Fibroblast of pulmonary artery (primary cell): ENCODE data around the gene ALKBH6.
A peak's percentile ranks its signal among the peaks of the same experiment; 100 is the strongest.

ENCODE experiments used
- DNase-seq: peaks from one replicate; pipeline ENCODE4 v3.0.0-alpha.2; 2010; ENCODE audit warnings: low read depth
- H3K4me3 ChIP-seq: replicated peaks from 2 replicates; pipeline ENCODE4 v1.5.1; 2011; ENCODE audit warnings: low read depth, mild to moderate bottlenecking, control low read depth, low read length, moderate library complexity
- TF ChIP-seq, protein P1 (sequence below): IDR thresholded peaks from 2 replicates; pipeline ENCODE4 v1.5.1; 2011; ENCODE audit warnings: mild to moderate bottlenecking, control low read depth, low read length, inconsistent platforms; ENCODE audit errors: missing control alignments

ALKBH6 gene

GRCh38 chr19:36054119-36054732 is 40.2 kb upstream of the ALKBH6 start, which contains the start of gene THAP8:
THAP8 (minus strand) TSS chr19:36054285; CDS start chr19:36054217, 68 bp downstream.
- peak; percentile 100 for DNase-seq
- TF ChIP-seq, protein P1, sequence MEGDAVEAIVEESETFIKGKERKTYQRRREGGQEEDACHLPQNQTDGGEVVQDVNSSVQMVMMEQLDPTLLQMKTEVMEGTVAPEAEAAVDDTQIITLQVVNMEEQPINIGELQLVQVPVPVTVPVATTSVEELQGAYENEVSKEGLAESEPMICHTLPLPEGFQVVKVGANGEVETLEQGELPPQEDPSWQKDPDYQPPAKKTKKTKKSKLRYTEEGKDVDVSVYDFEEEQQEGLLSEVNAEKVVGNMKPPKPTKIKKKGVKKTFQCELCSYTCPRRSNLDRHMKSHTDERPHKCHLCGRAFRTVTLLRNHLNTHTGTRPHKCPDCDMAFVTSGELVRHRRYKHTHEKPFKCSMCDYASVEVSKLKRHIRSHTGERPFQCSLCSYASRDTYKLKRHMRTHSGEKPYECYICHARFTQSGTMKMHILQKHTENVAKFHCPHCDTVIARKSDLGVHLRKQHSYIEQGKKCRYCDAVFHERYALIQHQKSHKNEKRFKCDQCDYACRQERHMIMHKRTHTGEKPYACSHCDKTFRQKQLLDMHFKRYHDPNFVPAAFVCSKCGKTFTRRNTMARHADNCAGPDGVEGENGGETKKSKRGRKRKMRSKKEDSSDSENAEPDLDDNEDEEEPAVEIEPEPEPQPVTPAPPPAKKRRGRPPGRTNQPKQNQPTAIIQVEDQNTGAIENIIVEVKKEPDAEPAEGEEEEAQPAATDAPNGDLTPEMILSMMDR, result peak; percentile 49
- peak within 1 kb of the TSS; percentile 76 for H3K4me3 ChIP-seq

- H3K4me3 ChIP-seq, result no peak overlapping the region
- TF ChIP-seq, protein P1, result no peak
- no peak for DNase-seq
Measured at GRCh38 chr19:36051637-36052036, 37.6 kb upstream of the ALKBH6 start.

GRCh38 chr19:36051236-36051635 is 37.2 kb upstream of the ALKBH6 start:
- TF ChIP-seq, protein P1, result peak; percentile 29
- H3K4me3 ChIP-seq, result no peak overlapping the region
- no peak for DNase-seq

DNA sequence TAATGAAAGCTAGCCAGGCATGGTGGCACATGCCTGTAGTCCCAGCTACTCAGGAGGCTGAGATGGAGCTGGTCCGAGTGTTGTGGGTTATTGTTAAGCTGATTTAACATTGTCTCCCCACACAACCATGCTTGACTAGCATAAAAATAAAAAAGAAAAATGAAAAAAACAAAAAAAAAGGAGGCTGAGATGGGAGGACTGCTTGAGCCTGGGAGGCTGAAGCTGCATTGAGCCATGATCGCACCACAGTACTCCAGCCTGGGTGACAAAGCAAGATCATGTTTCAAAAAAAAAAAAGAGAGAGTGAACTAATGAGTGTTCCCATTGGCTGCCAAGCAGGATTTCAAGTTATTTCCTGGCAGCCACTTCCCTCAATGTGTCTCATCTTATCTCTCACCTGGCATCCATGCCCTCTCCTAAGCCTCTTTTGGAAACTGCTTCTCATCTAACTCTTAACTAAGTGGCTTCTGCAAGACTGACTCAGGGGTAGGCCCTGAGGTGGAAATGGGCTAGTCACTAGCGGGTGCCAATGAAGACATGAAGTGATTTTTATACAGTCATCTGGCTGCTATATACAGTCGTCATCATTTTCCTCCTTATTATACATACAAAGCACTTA is 35.2 kb upstream of the ALKBH6 start:
- TF ChIP-seq, protein P1, result no peak
- no peak for DNase-seq
- H3K4me3 ChIP-seq, result no peak overlapping the region

DNA sequence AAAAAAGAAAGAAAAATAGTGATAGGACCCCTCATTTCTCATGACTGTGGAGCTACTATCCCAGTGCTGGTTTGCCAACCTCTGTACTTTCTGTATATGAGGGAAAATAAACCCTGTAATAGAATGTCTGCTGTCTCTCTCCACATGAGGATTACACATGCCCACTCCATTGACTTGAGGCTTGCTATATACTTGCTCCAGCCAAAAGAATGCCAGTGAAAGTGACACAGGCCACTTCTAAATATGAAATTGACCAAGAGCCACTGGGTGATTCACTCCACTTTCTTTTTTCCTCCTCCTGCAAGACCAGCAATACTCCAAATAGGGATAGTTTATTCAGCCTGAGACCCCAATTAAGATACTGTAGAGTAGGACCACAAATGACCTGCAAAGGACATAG is 33.8 kb upstream of the ALKBH6 start:
- DNase-seq, result no peak
- TF ChIP-seq, protein P1, result no peak
- H3K4me3 ChIP-seq, result no peak overlapping the region

DNA sequence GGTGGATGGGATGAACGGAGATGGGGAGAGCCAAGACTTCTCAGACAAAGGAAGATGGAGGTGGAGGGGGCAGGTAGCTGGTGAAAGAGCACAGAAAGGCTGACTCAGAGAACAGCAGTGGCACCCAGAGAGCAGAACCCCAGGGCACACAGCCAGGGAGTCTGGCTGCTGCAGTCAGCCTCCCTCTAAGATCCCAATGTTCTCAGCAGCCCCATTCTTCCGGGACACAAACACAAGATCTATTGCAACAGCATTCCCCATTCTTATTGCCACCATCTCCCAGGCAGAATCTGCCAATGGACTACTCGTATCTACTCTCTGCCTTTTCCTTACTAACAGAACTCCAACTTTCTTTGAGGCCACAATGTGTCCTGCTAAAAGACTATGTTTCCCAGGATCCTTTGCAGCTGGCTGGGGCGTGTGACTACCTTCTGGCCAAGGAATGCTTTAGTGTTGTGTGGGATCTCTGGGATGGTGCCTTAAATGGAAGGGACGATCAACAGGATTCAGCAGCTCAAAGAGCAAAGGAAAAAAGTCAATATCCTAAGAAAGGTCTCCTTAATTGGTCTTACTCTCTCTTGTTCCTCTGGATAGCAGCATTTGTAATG is 32.5 kb upstream of the ALKBH6 start:
- TF ChIP-seq, protein P1, result no peak
- DNase-seq, result peak; percentile 72

More for the DNA sequence above, 32.5 kb upstream of the ALKBH6 start:
- no peak overlapping the region for H3K4me3 ChIP-seq
